H1 (cell line): ENCODE results near the gene SLC22A6. TPM values are rescaled to one million over a fixed set of nuclear protein-coding genes. Genes with fewer than 3 reads are reported as not detected.

ENCODE experiments used
- CTCF ChIA-PET: fragments of 300-600 bp; sonication (Branson Sonifier 250); formaldehyde crosslinking; loops from one replicate; lab custom pipeline; 2021; ENCODE audit not compliant: partially characterized antibody; lab: Charles Lee
- POLR2A ChIA-PET: fragments of 300-600 bp; sonication (Branson Sonifier 250); formaldehyde crosslinking; loops from one replicate; lab custom pipeline; 2021; ENCODE audit warnings: inconsistent platforms; ENCODE audit not compliant: partially characterized antibody; lab: Charles Lee
- DNase-seq, 2 experiments: peaks; one replicate each; pipeline versions ENCODE4 v3.0.0 to v3.0.0-alpha.2; 2010 to 2022; ENCODE audit warnings: low spot score in 2 of 2, low read depth in 1 of 2, mixed read lengths in 1 of 2
- FAIRE-seq: peaks from 2 replicates; lab custom pipeline; 2011; peaks lifted over from hg19 to GRCh38; lab: Jason Lieb, UNC
- H2AFZ ChIP-seq: 2 replicates; pipeline ENCODE4 v1.8.1; 2012; ENCODE audit warnings: low read length, inconsistent platforms
- H2AK5ac ChIP-seq: 2 replicates; pipeline ENCODE4 v1.6.1; 2013; ENCODE audit warnings: low read depth, low read length
- H2BK120ac ChIP-seq: replicated peaks from 2 replicates; pipeline ENCODE3; 2013; ENCODE audit warnings: low read depth, low read length, inconsistent platforms
- H2BK12ac ChIP-seq: 2 replicates; pipeline ENCODE4 v1.6.1; 2013; ENCODE audit warnings: low read depth, low read length
- H2BK15ac ChIP-seq: 2 replicates; pipeline ENCODE4 v1.6.1; 2013; ENCODE audit warnings: low read length
- H2BK20ac ChIP-seq: 2 replicates; pipeline ENCODE4 v1.6.1; 2013; ENCODE audit warnings: low read length
- H2BK5ac ChIP-seq: 2 replicates; pipeline ENCODE4 v1.6.1; 2013; ENCODE audit warnings: low read depth, low read length
- H3K14ac ChIP-seq: 2 replicates; pipeline ENCODE4 v1.6.1; 2013; ENCODE audit warnings: inconsistent platforms; ENCODE audit not compliant: insufficient read length
- H3K18ac ChIP-seq: 2 replicates; pipeline ENCODE4 v1.6.1; 2013; ENCODE audit warnings: low read length; ENCODE audit errors: extremely low read depth
- H3K23ac ChIP-seq: 2 replicates; pipeline ENCODE4 v1.6.1; 2013; ENCODE audit warnings: inconsistent platforms; ENCODE audit not compliant: insufficient read length
- H3K23me2 ChIP-seq: 2 replicates; pipeline ENCODE4 v1.6.1; 2013; ENCODE audit warnings: low read depth, low read length
- H3K27ac ChIP-seq: 2 replicates; pipeline ENCODE4 v1.6.1; 2011; ENCODE audit warnings: low read depth, low read length, inconsistent platforms
- H3K27me3 ChIP-seq, 4 experiments: replicated peaks in 1 of 4; 1 replicate in 1 of 4; 2 replicates in 3 of 4; pipeline versions ENCODE4 v1.6.1 to v1.8.1; 2011 to 2013; ENCODE audit warnings: low read length in 3 of 4, mild to moderate bottlenecking in 3 of 4, inconsistent platforms in 2 of 4, mixed read lengths in 2 of 4, moderate library complexity in 1 of 4; ENCODE audit not compliant: control insufficient read depth in 3 of 4, insufficient read depth in 3 of 4; ENCODE audit errors: extremely low read depth in 1 of 4
- H3K36me3 ChIP-seq, 4 experiments: 2 replicates each; pipeline versions ENCODE4 v1.6.1 to v1.8.1; 2011 to 2013; ENCODE audit warnings: mild to moderate bottlenecking in 4 of 4, low read length in 3 of 4, moderate library complexity in 2 of 4, control low read depth in 1 of 4, inconsistent platforms in 1 of 4; ENCODE audit not compliant: insufficient read depth in 4 of 4, control insufficient read depth in 2 of 4
- H3K4ac ChIP-seq: replicated peaks from 2 replicates; pipeline ENCODE3; 2013; ENCODE audit warnings: low read length, low read depth, mixed read lengths, inconsistent platforms; ENCODE audit not compliant: insufficient read length
- H3K4me1 ChIP-seq, 4 experiments: replicated peaks in 1 of 4; 1 replicate in 1 of 4; 2 replicates in 3 of 4; pipeline versions ENCODE4 v1.6.1 to v1.8.1; 2011 to 2013; ENCODE audit warnings: low read length in 3 of 4, inconsistent platforms in 2 of 4, mixed read lengths in 1 of 4; ENCODE audit not compliant: insufficient read depth in 4 of 4, control insufficient read depth in 3 of 4
- H3K4me2 ChIP-seq, 2 experiments: 2 replicates each; pipeline versions ENCODE4 v1.6.1 to v1.8.1; 2011 to 2013; ENCODE audit warnings: low read depth in 2 of 2, low read length in 2 of 2, control low read depth in 1 of 2, inconsistent platforms in 1 of 2, mild to moderate bottlenecking in 1 of 2; ENCODE audit not compliant: insufficient read depth in 1 of 2
- H3K4me3 ChIP-seq, 4 experiments: fragments of 200-600, 300-600 bp in 1 of 4; sonication (generic), shearing (Covaris generic), sonication (Bioruptor Twin) in 1 of 4; 2 replicates each; pipeline versions ENCODE4 v1.5.1 to v1.8.1; 2011 to 2016; ENCODE audit warnings: low read length in 4 of 4, low read depth in 3 of 4, control low read depth in 2 of 4, inconsistent platforms in 2 of 4, mild to moderate bottlenecking in 2 of 4, mixed read lengths in 1 of 4, moderate library complexity in 1 of 4; ENCODE audit not compliant: insufficient read depth in 2 of 4; ENCODE audit errors: extremely low read depth in 1 of 4
- H3K56ac ChIP-seq: replicated peaks from 2 replicates; pipeline ENCODE3; 2013; ENCODE audit warnings: low read depth, mild to moderate bottlenecking, mixed read lengths, low read length, inconsistent platforms; ENCODE audit not compliant: insufficient read length
- H3K79me1 ChIP-seq: 2 replicates; pipeline ENCODE4 v1.6.1; 2013; ENCODE audit warnings: low read depth, low read length, control low read depth
- H3K79me2 ChIP-seq, 2 experiments: 2 replicates each; pipeline versions ENCODE4 v1.6.1 to v1.8.1; 2012 to 2013; ENCODE audit warnings: low read length in 2 of 2, mild to moderate bottlenecking in 2 of 2, inconsistent platforms in 1 of 2; ENCODE audit not compliant: insufficient read depth in 2 of 2, control insufficient read depth in 1 of 2
- H3K9ac ChIP-seq, 4 experiments: replicated peaks in 1 of 4; 1 replicate in 1 of 4; 2 replicates in 3 of 4; pipeline versions ENCODE4 v1.6.1 to v1.8.1; 2011 to 2013; ENCODE audit warnings: low read depth in 3 of 4, low read length in 3 of 4, control low read depth in 2 of 4, mild to moderate bottlenecking in 2 of 4, moderate library complexity in 2 of 4, inconsistent platforms in 1 of 4; ENCODE audit errors: extremely low read depth in 1 of 4
- H3K9me3 ChIP-seq, 2 experiments: 2 replicates each; pipeline versions ENCODE4 v1.6.1 to v1.8.1; 2012 to 2013; ENCODE audit warnings: mild to moderate bottlenecking in 2 of 2, moderate library complexity in 2 of 2, control low read depth in 1 of 2, inconsistent platforms in 1 of 2, low read depth in 1 of 2, low read length in 1 of 2, mixed read lengths in 1 of 2; ENCODE audit not compliant: insufficient read depth in 2 of 2
- H4K20me1 ChIP-seq, 2 experiments: replicated peaks in 1 of 2; 2 replicates each; pipeline versions ENCODE3 to v1.8.1; 2011 to 2013; ENCODE audit warnings: inconsistent platforms in 2 of 2, low read length in 2 of 2, mild to moderate bottlenecking in 1 of 2; ENCODE audit not compliant: insufficient read depth in 2 of 2, control insufficient read depth in 1 of 2
- H4K5ac ChIP-seq: 2 replicates; pipeline ENCODE4 v1.6.1; 2013; ENCODE audit warnings: low read length, low read depth, mixed read lengths, inconsistent platforms; ENCODE audit not compliant: insufficient read length
- H4K8ac ChIP-seq: 2 replicates; pipeline ENCODE4 v1.8.0; 2013; ENCODE audit warnings: mild to moderate bottlenecking, moderate library complexity, low read length, inconsistent platforms; ENCODE audit not compliant: insufficient read depth; ENCODE audit errors: extremely low read depth
- H4K91ac ChIP-seq: replicated peaks from 2 replicates; pipeline ENCODE3; 2013; ENCODE audit warnings: low read length, mixed read lengths, inconsistent platforms; ENCODE audit not compliant: insufficient read length
- FOSL1 ChIP-seq: IDR thresholded peaks from 2 replicates; pipeline ENCODE4 v1.6.1; 2011; ENCODE audit warnings: mild to moderate bottlenecking, low read depth, low read length, moderate library complexity; ENCODE audit not compliant: insufficient read depth
- POLR2AphosphoS5 ChIP-seq: IDR thresholded peaks from 2 replicates; pipeline ENCODE4 v1.6.1; 2011; ENCODE audit warnings: low read depth, low read length
- POU5F1 ChIP-seq: IDR thresholded peaks from 2 replicates; pipeline ENCODE4 v1.6.1; 2011; ENCODE audit warnings: low read depth, mild to moderate bottlenecking, low read length, moderate library complexity
- WGBS, 2 experiments: shearing (Covaris generic) in 1 of 2; methylation state at CpG; one replicate each; pipeline versions ENCODE4 v1.1.6 to v1.1.7; 2013 to 2015; ENCODE audit warnings: low lambda C conversion rate in 2 of 2, mixed read lengths in 2 of 2, inconsistent platforms in 1 of 2, low coverage in 1 of 2, missing lambda C conversion rate in 1 of 2; ENCODE audit not compliant: insufficient replicate concordance in 2 of 2, insufficient coverage in 1 of 2, insufficient read length in 1 of 2; ENCODE audit errors: extremely low coverage in 1 of 2, missing lambda C conversion rate in 1 of 2; 5-methylcytosine and 5-hydroxymethylcytosine counted together
- polyA plus RNA-seq, 7 experiments: library from polyadenylated mRNA; depleted of rRNA in 3 of 7; stranded (reverse) in 5 of 7; unstranded in 2 of 7; fragments of >200 nt in 5 of 7; fragments of 200-250 nt in 2 of 7; gene quantifications; 1 replicate in 5 of 7; 2 replicates in 1 of 7; 4 replicates in 1 of 7; pipeline versions ENCODE4 v1.2.1 to v1.2.3, GENCODE V29; 2011 to 2013; ENCODE audit warnings: missing spikeins in 2 of 7, mixed read lengths in 2 of 7
- total RNA-seq: library from RNA; stranded (reverse); fragmentation: NEBNext Ultra II Directional; extraction: Animal tissue kit (Norgen Biotek cat#: 25700); gene quantifications from 2 replicates; pipeline ENCODE4 v1.2.1, GENCODE V29; 2021

Gene SLC22A6
- total and polyA plus RNA-seq, 2 of the 8 experiments (the other 6 are each of a cell fraction or from before 2014, with no cell fraction given) = not detected

GRCh38 chr11:62928011-62928410 is 56.8 kb downstream of the SLC22A6 start:
- Histone ChIP-seq H2BK5ac (no peak overlapping the region), H2BK15ac (no peak overlapping the region), H2BK120ac (no peak overlapping the region), H4K8ac (no peak overlapping the region), H3K4ac (no peak overlapping the region), H3K18ac (no peak overlapping the region), H3K4me1 (peaks cover 6 to 26% (median 15%) of the 10 kb centered on the region in 4 experiments), H3K36me3 (no peaks in the 10 kb centered on the region), H3K23me2 (peaks cover 17% of the 10 kb centered on the region), H3K9me3 (no peaks in the 10 kb centered on the region), H4K20me1 (no peaks in the 10 kb centered on the region), H2BK12ac (peak overlapping the region; percentile 11; the same call in 1 of the 2 replicates), H3K23ac (no peak overlapping the region), H3K27ac (no peak overlapping the region), H4K91ac (no peak overlapping the region), H4K5ac (no peak overlapping the region), H3K4me3 (no peak overlapping the region), H2BK20ac (0 out of 2 replicates have a peak overlapping the region, but pooled peaks have one; percentile 9), H2AK5ac (no peak overlapping the region), H3K4me2 (peak overlapping the region in 1 of 2 experiments; percentile 99; a peak in 2 of 4 replicates), H3K79me1 (no peaks in the 10 kb centered on the region), H3K56ac (no peak overlapping the region), H3K27me3 (peaks cover 15 to 54% (median 49%) of the 10 kb centered on the region in 4 experiments), H3K9ac (no peak overlapping the region), H2AFZ (no peak overlapping the region), H3K14ac (no peak overlapping the region), H3K79me2 (no peaks in the 10 kb centered on the region)
- FAIRE-seq (no peak), DNase-seq (no peak)
- POLR2A ChIA-PET = interaction anchor here (1.2 to 57.8 kb wide), 5 partner anchors 9 to 87 kb away, joined by 5 to 1185 read pairs (median 16); partner anchors contain the start of gene SLC3A2
- 46% methylated on average over 12 of the region's 13 CpGs; no CpG with 5 or more reads in 1 of the 2 experiments for WGBS, 2 experiments
- TF ChIP-seq FOSL1 (no peak), POU5F1 (no peak), POLR2AphosphoS5 (no peak)
- CTCF ChIA-PET = interaction anchor here (0.9 to 16.5 kb wide), 7 partner anchors 11 to 107 kb away, joined by 3 to 232 read pairs (median 5); partner anchors contain the start of gene SLC22A8
